HG02884 (cell line): ENCODE measurements around the gene VMAC.
"Not testable (repeated sequence)": the region's sequence is repeated elsewhere in the genome, so short reads cannot be mapped to it uniquely, and the experiment has no call there.

Experiments used
- ATAC-seq: cut with Tn5 transposase; IDR thresholded peaks from one replicate; pipeline ENCODE4 v1.9.1; 2021; ENCODE audit warnings: mild to moderate bottlenecking, moderate library complexity; ENCODE audit not compliant: unreplicated experiment

Gene VMAC

DNA sequence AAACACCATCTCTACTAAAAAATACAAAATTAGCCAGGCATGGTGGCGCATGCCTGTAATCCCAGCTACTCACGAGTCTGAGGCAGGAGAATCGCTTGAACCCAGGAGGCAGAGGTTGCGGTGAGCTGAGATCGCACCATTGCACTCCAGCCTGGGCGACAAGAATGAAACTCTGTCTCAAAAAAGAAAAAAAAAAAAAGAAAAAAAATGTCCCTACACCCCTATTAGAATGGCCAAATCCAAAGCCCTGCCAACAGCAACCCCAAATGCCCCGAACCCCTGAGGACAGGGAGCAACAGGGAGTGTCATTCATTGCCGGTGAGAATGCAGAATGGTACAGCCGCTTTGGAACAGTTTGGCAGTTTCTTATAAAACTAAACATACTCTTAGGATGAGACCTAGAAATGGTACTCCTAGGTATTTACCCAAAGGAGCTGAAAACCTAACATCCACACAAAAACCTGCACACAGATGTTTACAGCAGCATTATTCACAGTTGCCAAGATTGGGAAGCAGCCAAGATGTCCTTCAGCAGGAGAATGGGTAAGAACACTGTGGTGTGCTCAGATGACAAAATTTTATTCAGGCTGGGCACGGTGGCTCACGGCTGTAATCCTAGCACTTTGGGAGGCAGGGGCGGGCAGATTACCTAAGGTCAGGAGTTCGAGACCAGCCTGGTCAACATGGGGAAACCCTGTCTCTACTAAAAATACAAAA is 21.4 kb upstream of the VMAC start:
- not testable (repeated sequence) for ATAC-seq

DNA sequence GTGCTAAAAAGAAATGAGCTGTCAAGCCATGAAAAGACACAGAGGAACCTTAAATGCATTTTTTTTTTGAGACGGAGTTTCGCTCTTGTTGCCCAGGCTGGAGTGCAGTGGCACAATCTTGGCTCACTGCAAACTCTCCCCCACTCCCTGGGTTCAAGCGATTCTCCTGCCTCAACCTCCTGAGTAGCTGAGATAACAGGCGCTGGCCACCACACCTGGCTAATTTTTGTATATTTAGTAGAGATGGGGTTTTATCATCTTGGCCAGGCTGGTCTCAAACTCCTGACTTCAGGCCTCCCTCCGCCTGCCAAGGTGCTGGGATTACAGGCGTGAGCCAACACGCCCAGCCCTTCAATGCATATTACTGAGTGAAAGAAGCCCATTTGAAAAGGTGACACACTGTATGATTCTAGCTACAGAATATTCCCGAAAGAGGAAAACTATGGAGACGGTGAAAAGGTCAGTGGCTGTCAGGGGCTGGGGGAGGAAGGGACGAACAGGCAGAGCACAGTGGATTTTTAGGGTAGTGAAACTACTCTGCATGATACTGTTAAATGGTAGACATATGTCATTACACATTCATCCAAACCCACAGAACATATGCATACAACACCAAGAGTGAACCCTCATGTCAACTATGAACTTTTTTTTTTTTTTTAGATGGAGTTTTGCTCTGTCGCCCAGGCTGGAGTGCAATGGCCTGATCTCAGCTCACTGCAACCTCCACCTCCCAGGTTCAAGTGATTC is 20.4 kb upstream of the VMAC start:
- not testable (repeated sequence) for ATAC-seq

DNA sequence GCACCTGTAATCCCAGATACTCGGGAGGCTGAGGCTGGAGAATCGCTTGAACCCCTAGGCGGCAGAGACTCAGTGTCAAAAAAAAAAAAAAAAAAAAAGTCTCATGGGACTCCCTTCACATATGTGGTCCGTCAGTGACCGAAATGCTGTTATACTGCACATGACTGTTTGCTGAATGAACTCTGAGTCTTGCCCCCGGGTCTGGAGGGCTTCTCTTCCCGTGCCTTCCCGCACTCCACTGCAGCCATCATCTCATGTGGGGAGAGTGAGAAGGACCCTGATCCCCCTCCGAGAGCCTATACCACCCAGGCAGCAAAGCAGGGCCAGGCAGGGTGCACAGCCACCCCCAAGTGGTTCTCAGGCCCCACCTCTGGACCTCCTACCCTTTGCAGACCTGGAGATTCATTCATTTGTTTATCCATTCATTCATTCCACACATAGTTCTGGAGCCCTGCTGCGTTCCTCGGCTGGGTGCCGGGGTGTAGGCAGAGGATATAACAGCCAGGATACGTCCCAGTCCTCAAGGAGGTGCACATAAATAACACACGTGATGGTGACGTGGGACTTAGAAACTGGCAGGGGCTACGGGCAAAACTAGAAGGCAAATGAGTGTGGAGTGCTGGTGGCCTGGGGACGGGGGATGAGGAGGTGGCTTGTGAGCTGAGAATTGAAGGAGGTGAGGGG is 15.2 kb upstream of the VMAC start:
- ATAC-seq: no peak

DNA sequence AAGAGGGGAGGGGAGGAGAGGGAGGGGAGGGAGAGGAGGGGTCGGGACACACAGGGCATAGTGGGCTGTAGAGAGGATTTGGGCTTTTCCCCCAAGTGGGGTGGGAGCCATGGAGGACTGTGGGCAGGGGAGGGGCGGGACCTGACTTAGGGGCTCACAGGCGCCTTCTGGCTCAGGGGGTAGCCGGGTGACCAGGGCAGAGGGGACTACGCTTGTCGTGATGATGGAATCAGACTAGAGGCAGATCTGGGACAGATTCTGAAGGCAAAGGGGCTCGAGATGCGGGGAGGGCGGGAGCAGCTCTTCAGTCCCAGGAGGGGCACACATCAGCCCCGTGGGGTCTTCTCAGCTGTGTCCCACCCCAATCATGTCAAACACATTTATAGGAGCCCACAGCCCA is 14.6 kb upstream of the VMAC start:
- no peak for ATAC-seq

DNA sequence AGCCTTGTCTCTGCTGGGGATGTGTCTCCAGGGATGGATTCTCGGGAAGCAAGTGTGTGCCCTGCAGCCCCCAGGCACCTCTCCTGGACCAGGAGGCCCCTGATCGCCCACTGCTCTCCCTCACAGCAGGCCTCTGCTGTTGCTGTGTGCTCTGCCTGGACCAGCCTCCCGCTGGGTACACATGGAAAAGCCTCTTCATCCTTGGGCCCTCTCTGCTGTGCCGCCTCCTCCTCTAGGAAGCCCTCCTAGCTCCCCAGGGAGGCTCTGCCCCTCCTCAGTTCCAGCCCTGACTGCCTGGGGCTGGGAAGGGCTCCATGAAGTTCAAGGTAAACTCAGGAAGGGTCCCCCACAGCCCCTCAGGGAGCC is 13.1 kb upstream of the VMAC start:
- ATAC-seq: no peak

DNA sequence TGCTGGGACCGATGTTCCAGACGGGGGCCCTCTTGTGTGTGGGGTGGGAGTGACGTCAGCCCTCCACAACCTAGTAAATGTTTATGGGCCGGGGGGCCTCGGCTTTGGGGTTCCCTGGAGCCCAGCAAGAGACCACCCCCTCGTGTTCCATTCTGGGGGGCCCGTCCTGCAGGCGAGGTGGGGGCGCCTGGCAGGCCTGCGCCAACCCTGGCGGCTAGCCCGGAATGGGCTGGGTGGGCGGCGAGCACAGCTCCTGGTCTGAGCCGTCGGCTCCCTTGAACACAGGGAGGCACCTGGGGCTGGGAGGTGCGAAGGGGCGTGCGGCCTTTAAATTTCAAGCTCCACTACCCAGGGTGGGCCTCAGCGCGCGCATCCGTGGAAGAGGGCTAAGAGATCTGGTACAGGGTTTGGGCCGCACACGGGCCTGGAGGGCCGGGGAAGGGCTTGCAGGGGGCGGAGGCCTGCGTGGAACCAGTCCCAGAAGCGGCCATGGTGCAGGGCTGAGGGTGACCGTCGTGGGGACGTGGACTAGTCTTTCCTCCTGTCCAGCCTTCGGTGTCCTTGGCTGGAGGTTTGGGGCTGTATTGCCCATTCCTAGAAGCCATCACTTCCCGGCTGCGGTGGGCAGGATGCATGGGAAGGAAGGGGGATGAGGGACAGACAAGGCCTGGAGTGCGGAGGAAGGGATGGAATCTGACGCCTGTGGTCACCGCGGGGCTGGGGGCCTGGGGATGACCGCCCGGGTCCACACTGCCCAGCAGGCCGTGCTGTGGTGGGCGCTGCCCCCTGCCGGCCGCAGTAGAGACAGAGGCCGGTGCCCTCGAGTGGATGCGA is 12.5 kb upstream of the VMAC start:
- no peak for ATAC-seq

DNA sequence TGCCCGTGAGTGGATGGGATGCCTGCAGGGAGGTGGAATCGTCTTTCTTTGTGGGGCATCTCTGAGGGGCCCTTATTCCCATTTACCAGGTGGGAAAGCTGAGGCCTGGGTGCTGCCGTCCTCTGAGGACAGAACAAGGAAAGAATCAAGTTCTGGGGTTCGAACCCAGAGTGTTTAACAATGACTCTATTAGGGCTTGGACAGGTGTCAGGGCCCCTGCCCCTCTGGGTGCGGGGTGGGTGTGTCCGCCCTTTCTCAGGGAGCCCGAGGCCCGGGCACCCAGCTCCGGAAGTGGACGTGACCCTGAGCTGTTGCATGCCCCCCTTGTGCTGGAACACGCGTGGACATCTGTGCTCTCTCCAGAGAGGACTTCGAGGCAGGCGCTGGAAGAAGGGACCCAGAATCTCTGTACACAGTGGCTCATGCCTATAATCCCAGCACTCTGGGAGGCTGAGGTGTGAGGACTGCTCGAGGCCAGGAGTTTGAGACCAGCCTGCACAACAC is 11.8 kb upstream of the VMAC start:
- no peak for ATAC-seq

DNA sequence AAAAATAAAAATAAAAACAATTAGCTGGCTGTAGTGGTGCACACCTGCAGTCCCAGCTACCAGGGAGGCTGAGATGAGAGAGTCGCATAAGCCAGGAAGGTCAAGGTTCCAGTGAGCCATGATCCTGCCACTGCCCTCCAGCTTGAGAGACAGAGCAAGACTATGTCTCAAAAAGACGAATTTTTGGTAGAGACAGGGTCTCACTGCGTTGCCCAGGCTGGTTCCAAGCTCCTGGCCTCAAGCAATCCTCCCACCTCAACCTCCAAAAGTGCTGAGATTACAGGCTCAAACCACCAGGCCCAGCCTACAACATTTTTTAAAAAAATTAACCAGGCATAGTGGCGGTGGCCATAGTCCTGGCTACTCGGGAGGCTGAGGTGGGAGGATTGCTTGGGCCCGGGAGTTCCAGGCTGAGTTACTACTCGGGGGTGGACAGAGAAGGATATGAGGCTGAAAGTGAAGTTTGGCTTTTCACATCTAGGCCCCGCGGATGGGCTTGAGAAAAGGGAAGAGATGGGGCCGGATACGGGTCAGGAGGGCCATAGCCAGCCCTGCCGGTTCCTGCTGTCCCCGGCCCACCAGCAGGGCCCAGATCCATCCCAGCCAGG is 11.3 kb upstream of the VMAC start:
- no peak for ATAC-seq

DNA sequence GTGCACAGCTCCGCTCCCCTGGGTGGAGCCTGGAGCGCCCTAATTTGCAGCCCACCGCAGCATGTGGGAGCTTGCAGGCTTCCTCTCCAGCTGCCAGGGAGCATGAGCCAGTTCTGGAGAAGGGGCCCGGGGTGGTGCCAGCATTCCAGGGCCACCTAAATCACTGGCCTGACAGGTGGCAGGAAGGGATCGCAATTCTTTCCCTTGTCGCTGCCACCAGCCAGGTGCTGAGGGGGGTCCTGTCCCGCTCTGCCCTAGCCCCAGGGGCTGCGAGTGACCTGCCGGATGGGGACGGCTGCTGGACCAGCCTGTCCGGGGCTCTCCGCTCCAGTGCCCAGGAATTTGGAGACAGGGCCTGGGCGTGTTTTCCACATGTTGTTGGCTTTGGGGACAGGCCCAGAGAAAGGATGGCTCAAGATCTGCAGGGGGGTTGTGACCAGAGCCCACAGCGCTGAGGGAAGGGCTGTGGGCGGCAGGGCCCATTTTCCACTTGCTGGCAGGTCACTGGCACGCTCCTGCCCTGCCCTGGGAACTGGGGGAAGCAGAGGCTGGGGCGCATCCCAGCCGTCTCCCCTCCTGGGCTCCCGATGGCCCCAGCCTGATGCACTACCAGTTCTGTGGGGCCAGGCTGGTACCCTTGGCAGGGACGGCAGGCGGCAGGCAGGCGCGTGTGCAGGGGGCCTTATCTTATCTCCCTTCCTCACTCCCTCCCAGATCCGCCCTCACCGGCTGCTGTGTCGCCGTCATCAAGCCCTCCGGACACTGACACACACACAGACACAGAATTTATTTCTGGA is 10.6 kb upstream of the VMAC start:
- no peak for ATAC-seq

DNA sequence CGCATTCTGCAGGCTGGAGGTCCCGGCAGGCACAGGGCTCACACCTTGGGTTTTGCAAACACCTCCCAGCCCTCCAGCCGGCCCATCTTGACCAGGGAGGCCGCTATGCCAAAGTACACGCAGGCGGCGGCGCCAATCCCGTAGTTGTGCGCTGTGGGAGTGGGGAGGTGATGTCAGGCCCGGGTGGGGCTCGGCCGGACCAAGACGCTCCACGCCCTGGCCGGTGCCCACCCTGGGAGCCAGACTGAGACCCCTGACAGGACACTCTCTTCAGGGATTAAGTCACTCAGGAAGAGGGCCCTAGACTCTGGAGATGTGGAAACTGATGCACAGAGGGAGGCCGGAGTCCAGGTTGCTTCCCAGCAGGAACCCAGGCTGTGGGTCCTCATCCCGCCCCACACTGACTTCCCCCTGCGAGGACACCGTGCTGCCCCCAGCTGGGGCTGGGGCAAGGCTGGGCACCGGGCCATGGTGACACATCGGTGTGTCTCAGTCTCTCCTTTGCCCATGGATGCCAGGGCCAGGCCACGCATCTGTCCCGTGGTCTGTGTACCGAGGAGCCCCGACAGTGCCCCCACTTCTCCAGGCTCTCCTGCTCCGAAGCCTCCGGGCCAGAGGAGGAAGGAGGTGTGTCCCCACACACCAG is 9.8 kb upstream of the VMAC start:
- ATAC-seq: no peak

DNA sequence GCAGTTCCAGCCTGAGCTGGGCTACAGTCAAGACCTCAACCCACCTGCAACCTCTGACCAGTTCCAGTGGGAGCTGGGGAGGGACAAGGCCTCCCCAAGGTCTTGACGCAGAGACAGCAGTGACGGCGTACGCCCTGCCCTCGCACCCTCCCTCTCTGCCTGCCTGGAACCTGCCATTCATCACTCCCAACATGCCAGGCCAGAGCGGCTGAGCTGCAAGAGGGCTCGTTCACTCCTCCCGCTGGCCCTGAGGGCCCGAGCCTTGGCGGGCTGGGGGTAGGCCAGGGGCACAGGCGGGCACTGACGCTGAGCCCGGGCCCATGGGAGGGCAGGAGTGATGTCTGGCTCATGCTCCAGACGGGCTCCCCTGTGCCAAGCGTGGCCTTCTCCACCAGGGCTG is 9.3 kb upstream of the VMAC start:
- no peak for ATAC-seq

DNA sequence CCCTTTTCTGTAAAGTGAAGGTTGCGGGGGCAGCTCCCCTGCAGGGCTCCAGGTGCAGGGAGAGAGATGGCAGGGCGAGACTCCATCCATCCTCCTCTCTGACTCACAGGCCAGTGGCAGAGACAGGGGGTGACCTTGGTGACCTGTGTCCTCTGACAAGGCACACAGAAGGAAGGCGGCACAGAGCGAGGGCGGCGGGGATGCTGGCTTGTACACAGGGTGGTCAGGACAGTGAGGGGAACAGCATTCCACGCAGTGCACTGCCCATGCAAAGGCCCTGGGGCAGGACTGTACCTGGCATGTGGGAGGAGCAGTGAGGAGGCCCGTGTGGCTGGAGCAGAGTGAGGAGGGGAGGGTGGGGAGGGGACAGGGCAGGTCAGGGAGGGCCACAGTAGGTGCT is 8.8 kb upstream of the VMAC start:
- no peak for ATAC-seq

DNA sequence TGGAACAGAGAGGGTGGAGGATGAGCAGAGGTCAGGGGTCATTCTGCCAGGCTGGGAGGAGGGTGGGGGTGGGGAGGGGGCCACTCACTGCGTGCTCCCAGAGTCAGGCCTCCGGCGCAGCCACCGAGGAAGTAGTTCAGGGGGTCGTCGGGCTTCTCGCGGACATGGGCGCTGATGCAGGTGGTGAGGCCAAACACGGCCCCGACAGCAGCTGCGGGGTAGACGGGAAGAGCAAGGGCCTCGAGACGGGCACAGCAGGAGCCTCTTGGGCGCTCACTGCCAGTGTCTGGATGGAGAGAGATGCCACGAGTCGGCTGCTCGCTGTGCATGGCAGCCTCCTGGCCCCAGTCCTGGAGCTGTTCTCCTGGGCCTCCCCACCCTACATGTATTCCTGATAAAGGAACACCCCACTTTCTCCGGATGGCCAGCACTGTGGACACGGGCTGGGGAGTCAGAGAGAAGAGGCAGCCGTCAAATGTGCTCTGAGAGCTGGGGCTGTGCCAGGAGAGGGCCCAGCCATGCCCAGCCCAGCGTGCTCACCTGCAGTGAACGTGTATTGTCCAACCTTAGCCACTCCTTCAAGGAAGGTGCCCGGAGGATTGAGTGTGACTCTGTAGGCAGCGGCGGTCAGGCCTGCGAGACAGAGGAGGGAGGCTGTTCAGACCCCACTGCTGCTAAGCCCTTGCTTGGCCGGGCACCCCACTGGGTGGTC is 8.2 kb upstream of the VMAC start:
- ATAC-seq: no peak

DNA sequence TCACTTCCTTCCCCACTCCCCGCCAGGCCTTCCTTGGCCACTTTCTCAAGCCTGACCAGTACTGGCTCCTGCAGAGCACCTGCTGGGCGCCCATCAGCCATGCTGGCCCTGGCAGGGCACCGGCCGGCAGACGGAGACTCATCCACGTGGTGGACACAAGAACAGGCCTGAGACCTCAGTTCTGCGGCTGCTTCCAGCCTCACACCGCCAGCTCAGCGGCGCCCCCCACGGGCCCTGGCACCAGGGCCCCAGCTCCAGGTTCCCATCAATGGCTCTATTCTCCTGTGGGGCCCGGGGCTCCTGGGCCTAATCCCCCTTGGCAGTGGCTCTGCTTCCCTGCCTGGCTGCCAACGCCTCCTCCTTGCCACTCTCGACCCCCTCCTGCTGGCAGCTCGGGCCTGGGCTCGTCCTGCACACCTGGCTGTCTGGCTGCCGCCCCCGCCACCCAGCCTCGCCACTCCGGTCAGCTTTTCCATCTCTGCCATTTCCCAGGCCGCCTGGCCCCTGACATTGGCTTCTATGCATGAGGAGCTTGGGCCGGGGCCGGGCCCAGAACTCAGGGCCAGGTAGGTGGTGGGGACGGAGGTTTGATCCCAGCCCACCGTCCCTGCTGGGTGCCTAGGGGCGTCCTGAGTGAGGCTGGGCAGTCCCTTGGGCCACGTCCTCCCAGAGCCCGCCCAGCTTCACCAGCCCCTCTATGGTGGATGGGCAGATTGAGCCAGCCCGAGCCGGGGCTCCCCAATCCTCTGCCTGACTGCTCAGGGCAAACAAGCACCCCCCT is 7.3 kb upstream of the VMAC start:
- ATAC-seq: no peak

DNA sequence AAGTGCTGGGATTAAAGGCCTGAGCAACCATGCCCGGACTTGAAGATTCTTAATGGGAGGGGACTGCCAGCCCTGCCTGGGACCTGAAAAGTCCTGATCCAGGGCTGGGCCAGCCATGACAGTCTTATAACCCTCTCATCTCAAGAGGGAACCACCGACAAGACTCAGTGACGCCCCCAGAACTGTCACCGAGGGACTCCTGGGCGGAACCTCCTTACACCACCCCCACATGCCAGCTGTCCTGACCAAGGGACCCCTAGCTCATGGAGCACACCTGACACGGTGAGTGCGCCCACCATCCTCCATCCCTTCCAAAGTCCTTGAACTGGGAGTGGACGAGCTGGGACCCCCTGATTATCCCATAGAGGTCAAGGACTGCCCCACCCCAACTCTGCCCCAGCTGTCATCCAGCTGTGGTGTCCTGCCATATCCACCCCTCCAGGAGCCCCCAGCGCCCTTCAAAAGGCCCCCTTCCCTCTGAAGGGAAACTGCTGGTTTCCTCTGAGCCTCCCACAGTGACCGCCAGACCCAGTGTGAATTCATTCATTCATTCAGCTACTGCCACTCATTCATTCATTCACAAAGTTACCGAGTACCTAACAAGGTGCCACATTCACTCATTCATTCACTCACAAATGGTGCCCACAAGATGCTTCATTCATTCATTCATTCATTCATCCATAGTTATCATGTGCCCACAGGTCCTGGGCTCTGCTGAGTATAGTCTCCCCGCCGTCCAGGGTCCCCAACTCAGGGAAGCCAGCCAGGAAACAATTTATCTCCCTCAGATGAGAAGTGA is 4.7 kb upstream of the VMAC start:
- ATAC-seq: no peak

DNA sequence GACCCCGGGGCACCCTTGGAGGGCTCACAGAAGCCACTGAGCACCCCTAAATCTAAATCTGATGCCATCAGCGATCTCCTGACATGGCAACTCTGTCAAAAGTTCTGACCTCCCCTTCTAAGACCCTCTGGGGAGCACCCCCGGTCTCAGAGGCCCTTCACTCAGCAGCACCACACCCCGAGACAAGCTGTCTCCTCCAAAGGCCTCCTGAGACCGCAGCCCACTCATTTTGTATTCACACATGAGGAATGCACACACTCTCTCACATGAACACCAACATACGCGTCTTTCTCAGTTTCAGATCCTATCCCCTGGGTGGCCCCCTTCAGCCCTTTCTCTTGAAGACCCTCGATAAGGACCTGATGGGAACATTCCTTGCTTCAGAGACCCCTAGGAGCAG is 3.7 kb upstream of the VMAC start:
- ATAC-seq: no peak

DNA sequence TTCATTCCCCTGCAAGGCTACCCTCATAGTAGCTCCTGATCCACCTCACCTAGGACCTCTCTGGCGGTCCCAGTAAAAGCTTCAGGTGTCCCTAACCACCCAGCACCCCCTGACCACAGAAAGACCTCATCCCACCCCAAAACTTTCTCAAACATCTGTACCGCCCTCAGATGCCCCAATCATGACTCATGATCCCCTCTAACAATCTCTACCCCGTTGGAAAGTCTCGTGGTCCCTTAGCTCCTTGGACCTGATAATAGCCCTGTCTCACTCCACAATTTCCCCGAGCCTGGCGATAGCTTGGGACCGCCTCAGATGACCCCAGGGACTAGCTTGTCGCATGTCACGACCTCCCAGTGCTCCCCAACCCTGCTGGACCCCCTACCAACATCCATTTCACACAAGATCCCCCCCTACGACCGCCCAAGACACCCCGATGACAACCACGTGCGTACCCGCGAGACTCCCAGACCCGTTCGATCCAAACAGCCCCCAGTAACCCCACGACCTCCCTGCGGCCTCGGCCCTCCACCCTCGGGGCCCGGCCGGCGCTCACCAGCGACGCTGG is 1.5 kb upstream of the VMAC start:
- ATAC-seq: no peak
